ENCODE measurements around the gene IL6R.

DNA sequence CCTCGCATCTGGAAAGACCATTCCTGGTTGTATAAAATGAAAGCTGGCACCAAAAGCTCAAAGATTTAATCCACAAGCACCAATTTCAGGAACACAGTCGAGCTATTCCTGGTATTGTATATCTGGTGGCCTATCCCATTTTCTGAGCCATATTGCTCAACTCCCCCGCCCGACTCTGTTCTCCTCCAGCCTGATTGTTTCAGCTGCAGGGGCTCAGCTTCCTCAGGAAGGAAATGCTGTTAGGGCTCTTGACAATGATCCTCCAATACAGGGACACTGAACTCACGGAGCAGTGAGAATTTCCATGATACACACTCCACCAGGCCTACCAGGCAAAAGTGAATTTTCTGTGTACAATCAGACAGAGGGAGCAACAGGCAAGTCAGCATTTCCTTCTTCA is 80.0 kb downstream of the IL6R start:
- TF ChIP-seq, protein P1, sequence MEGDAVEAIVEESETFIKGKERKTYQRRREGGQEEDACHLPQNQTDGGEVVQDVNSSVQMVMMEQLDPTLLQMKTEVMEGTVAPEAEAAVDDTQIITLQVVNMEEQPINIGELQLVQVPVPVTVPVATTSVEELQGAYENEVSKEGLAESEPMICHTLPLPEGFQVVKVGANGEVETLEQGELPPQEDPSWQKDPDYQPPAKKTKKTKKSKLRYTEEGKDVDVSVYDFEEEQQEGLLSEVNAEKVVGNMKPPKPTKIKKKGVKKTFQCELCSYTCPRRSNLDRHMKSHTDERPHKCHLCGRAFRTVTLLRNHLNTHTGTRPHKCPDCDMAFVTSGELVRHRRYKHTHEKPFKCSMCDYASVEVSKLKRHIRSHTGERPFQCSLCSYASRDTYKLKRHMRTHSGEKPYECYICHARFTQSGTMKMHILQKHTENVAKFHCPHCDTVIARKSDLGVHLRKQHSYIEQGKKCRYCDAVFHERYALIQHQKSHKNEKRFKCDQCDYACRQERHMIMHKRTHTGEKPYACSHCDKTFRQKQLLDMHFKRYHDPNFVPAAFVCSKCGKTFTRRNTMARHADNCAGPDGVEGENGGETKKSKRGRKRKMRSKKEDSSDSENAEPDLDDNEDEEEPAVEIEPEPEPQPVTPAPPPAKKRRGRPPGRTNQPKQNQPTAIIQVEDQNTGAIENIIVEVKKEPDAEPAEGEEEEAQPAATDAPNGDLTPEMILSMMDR (IDR thresholded peaks at IDR 0.05) = no peak
- TF ChIP-seq POLR2AphosphoS5 (IDR thresholded peaks at IDR 0.05) = no peak
- no peak for TF ChIP-seq POLR2A (IDR thresholded peaks at IDR 0.05)
